ENCODE data around the gene USP13. TPM values are rescaled to one million over a fixed set of nuclear protein-coding genes. Genes with fewer than 3 reads are reported as not detected.

The USP13 gene
- total and polyA plus RNA-seq, 10 of the 15 experiments (the other 5 are each of a cell fraction or from before 2014, with no cell fraction given): 3.2 to 20.8 (median 9.0) TPM

- in situ Hi-C loops (cut with MboI): no loop called here
These were observed 115.2 kb downstream of the USP13 start for GRCh38 chr3:179768080-179768479.

More at GRCh38 chr3:179768080-179768479, 115.2 kb downstream of the USP13 start:
- ChIA-PET SMC1A (ENCODE audit: uncharacterized antibody, unreplicated experiment) (interaction anchor here (0.6 kb wide), 1 partner anchor 333 kb away, joined by 5 read pairs; no protein-coding TSS in a partner anchor), CTCF (interaction anchor here (0.9 to 1.4 kb wide), 4 partner anchors 14 to 827 kb away, joined by 3 to 5 read pairs (median 4); no protein-coding TSS in a partner anchor), RAD21 (ENCODE audit: unreplicated experiment) (interaction anchor here (0.6 kb wide), 1 partner anchor 307 kb away, joined by 3 read pairs; no protein-coding TSS in a partner anchor), POLR2A (no interaction called here)
- FAIRE-seq (no peak), DNase-seq (ENCODE audit: low read depth, low spot score) (no peak), ATAC-seq (no peak)
- Histone ChIP-seq H3K36me3 (ENCODE audit: control insufficient read depth in 2 of 2, insufficient read depth in 2 of 2, low read length in 1 of 2) (peaks cover 5 to 20% of the 10 kb centered on the region in 2 experiments), H3K4me2 (ENCODE audit: control insufficient read depth, insufficient read depth) (no peak overlapping the region), H3K27me3 (replicated peaks in 1 of 2; ENCODE audit: control insufficient read depth in 2 of 2, insufficient read depth in 2 of 2, low read length in 1 of 2) (no peaks in the 10 kb centered on the region), H2AFZ (ENCODE audit: control insufficient read depth, low read depth, low read length) (no peak overlapping the region), H4K20me1 (ENCODE audit: control insufficient read depth, insufficient read depth) (no peaks in the 10 kb centered on the region), H3K27ac (ENCODE audit: control insufficient read depth, insufficient read depth) (no peak overlapping the region), H3K9me3 (replicated peaks; ENCODE audit: control insufficient read depth, insufficient read depth, low read length) (no peaks in the 10 kb centered on the region), H3K79me2 (ENCODE audit: control insufficient read depth, insufficient read depth, low read length) (no peaks in the 10 kb centered on the region), H3K9ac (ENCODE audit: control insufficient read depth, insufficient read depth, low read length) (no peak overlapping the region), H3K4me1 (ENCODE audit: control insufficient read depth, insufficient read depth, low read length) (no peaks in the 10 kb centered on the region), H3K4me3 (no peak overlapping the region)
- no peak for TF ChIP-seq HDAC6 (IDR thresholded peaks at IDR 0.05; ENCODE audit: unreplicated experiment)
- peak; percentile 30; the same call in 1 of the 2 replicates for TF ChIP-seq RAD21 (IDR thresholded peaks at IDR 0.05; ENCODE audit: insufficient read depth, low read depth, low read length)
- TF ChIP-seq CTCF (IDR thresholded peaks at IDR 0.05 in 2 of 3, conservative IDR thresholded peaks at IDR 0.05 in 1 of 3; ENCODE audit: control insufficient read depth in 2 of 3, extremely low read depth in 1 of 3, insufficient read depth in 1 of 3, low read depth in 3 of 3, low read length in 3 of 3): peak in 2 of 3 experiments; percentile 7 to 24; a peak in 2 of 6 replicates
- BruUV-seq (replicated peaks): no TSS peak
- intact Hi-C loops (cut with micrococcal nuclease; ENCODE audit: unreplicated experiment): no loop called here
- 100% methylated on average over 3 of the region's 3 CpGs for WGBS (ENCODE audit: insufficient coverage, insufficient replicate concordance, low lambda C conversion rate, missing lambda C conversion rate)
